ES-I3 (cell line): ENCODE results near the gene CACNA1H.

ENCODE experiments used
- H3K36me3 ChIP-seq: 2 replicates; pipeline ENCODE4 v1.6.1; 2013; ENCODE audit warnings: mild to moderate bottlenecking, low read length, control low read depth, moderate library complexity; ENCODE audit not compliant: insufficient read depth
- H3K4me1 ChIP-seq: 2 replicates; pipeline ENCODE4 v1.6.1; 2013; ENCODE audit warnings: mild to moderate bottlenecking, control low read depth, low read length; ENCODE audit not compliant: insufficient read depth
- H3K9ac ChIP-seq: 2 replicates; pipeline ENCODE4 v1.6.1; 2013; ENCODE audit warnings: low read depth, mild to moderate bottlenecking, low read length, moderate library complexity
- H3K9me3 ChIP-seq: 2 replicates; pipeline ENCODE4 v1.6.1; 2013; ENCODE audit warnings: mild to moderate bottlenecking, low read length, moderate library complexity; ENCODE audit not compliant: control insufficient read depth, insufficient read depth

Gene CACNA1H

DNA sequence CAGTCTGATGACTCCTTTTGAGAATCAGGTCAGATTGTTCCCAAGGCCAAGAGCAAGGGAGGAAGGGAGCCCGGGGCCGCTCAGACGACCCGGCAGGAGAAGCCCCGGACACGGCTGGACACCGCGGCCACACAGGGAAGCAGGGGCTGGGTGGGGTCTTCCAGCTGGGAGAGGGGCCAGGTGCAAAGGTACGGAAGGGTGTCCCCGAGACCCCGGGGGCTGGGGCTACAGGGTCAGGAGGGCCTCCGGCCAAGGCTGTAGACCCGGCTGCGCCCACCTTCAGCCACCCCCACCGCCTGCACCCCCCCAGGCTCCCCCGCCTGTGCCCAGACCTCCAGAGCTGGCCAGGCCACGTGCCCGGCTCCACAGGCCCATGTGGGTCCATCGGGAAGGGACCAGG is 35.0 kb upstream of the CACNA1H start:
- H3K9me3 ChIP-seq, result no peaks in the 10 kb centered on the region
- H3K9ac ChIP-seq, result no peak overlapping the region
- H3K36me3 ChIP-seq, result no peaks in the 10 kb centered on the region
- H3K4me1 ChIP-seq, result no peaks in the 10 kb centered on the region

DNA sequence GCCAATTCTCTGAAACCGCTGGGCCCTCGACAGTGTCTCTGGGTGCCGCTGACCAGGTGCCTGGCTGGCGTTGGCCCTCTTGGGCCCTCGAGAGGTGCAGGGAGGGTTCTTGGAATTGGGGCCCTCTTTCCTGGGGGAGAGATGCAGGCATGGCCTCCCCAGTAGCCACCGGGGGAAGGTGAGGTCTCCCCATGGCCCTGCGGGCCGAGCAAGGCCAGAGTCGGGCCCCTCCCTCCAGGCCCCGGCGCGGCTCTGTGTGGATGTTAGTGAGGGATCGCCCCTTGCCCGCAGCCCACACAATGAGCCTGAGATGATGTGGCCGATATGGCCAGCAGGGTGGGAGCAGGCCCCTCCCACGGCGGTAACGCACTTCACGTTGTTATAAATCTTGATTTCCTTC is 33.8 kb upstream of the CACNA1H start:
- H3K9ac ChIP-seq, result no peak overlapping the region
- no peaks in the 10 kb centered on the region for H3K9me3 ChIP-seq
- H3K36me3 ChIP-seq, result no peaks in the 10 kb centered on the region
- H3K4me1 ChIP-seq, result no peaks in the 10 kb centered on the region

DNA sequence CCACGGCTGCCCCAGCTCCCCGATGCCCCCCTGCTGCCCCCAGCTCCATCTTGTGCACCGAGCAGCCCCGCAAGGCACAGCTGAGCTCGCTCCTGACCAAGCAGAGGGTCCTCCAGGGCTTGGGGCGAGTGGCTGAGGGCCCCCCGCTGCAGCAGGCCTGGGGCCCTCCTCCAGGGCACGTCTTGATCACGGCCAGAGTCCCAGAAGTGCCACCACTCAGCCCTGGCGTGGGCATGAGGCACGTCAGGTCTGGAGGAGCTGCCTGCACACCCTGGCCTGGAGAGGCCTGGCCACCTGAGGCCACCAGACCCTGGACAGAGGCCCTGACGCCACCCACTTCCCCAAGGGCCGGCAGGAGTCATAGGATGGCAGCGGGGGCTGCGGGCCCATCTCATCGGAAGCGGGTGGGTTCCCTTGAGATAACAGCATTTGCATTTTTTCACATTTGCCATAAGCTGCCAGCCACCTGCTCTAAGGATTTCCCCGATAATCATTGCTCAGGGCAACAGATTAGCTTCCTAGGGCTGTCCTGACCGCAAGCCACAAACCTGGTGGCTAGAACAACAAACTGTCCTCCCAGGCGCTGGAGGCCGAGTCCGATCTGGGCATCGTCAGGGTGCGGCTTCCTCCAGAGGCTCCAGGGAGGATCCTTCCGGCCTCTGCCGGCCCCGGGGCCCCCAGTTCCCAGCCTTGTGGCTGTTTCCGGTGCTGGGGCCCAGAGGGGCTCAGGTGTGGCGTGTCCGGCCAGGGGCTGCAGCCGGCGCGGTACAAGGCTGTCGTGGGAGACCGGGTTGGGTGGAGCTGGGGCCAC is 32.9 kb upstream of the CACNA1H start:
- Histone ChIP-seq H3K36me3 (no peaks in the 10 kb centered on the region), H3K9ac (no peak overlapping the region), H3K9me3 (no peaks in the 10 kb centered on the region), H3K4me1 (no peaks in the 10 kb centered on the region)

DNA sequence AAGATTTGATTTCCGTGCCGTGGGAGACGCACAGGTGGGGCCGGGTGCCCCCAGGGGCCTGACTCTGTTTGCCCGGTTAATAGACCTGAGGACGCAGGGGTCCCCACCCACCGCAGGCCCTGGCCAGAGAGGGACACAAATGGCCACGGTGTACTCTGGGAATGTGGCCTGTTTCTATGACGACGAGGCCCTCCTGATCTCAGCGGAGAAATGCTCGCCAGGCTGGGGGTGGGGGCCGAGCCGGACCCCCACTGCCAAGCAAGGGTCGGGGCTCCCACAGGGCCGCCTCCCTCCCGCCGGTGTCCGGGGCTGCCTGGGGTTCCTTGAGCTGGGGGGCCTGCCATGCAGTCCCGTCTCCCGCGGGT is 32.3 kb upstream of the CACNA1H start:
- no peak overlapping the region for H3K9ac ChIP-seq
- H3K9me3 ChIP-seq, result no peaks in the 10 kb centered on the region
- H3K36me3 ChIP-seq, result no peaks in the 10 kb centered on the region
- H3K4me1 ChIP-seq, result no peaks in the 10 kb centered on the region

DNA sequence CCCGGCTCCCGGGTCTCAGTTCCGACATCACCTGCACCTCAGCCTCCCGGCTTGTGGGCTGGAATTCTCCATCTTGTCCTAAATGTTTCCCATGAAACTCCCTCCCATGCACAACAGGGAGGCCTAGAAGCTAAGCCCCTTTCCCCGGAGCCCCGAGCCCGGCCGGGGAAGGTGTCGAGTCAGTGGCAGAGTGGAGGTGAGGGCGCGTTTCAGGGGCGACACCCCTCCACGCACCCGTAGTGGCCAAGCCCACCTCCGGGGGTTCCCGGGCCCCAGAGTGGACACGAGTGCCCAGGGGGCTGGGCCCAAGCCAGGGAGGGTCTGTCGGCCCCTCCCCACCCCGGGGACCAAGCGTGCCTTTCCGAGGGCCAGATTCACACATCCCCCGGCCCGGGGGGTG is 31.9 kb upstream of the CACNA1H start:
- Histone ChIP-seq H3K36me3 (no peaks in the 10 kb centered on the region), H3K4me1 (no peaks in the 10 kb centered on the region), H3K9ac (no peak overlapping the region), H3K9me3 (no peaks in the 10 kb centered on the region)

DNA sequence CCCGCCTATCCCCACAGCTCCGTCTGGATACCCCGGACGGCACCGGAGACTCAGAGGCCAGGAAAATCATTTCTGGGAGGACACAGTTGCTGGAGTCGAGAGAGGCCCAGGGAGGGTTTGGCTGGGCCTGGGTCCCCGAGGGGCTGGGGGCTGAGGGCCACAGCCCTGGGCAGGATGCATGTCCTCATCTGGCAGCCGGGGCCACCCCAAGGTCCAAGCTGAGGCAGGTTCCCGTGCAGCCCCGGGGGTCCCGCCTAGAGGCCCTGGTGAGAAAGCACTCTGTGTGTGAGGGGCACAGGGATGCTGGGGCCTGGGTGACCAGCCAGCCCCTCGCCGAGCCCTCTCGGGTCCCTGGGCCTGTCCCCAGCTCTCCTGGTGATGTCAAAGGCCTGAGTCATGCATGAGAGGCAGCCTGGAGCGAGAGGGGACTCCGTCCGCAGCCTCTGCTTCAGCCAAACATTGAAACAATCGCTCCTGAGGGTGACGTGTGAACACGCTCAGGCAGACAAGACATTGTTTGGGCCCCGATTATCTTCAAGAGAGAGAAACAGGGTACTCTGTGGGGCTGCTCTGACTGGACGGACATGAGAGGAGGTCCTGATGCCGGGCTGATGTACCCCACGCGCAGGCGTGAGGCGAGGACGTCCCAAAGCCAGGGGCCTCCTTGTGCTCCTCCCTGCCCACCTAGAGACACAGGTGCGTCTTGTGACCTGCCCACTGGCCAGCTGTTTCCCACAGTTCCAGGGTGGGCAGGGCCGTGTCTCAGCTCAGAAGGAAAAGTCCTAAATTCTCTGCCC is 31.1 kb upstream of the CACNA1H start:
- no peak overlapping the region for H3K9ac ChIP-seq
- H3K9me3 ChIP-seq, result no peaks in the 10 kb centered on the region
- no peaks in the 10 kb centered on the region for H3K4me1 ChIP-seq
- H3K36me3 ChIP-seq, result no peaks in the 10 kb centered on the region

DNA sequence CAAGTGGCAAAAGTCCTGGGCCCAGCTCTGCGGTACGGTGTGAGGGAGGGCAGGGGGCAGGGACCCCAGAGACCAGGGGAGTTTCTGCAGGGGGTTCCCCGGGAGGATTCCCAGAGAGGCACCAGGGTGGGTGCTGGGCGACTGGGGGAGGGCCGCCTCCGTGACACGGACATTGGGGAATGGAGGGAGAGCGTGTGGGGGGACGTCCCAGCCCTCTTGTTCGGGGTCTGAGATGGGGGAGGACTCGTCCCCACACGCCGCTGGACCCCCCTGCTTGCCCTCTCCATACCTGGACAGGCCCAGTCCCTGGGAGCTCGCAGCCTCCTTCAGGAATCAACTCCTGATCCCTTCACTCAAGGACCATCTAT is 30.5 kb upstream of the CACNA1H start:
- Histone ChIP-seq H3K4me1 (no peaks in the 10 kb centered on the region), H3K9ac (no peak overlapping the region), H3K9me3 (no peaks in the 10 kb centered on the region), H3K36me3 (no peaks in the 10 kb centered on the region)

DNA sequence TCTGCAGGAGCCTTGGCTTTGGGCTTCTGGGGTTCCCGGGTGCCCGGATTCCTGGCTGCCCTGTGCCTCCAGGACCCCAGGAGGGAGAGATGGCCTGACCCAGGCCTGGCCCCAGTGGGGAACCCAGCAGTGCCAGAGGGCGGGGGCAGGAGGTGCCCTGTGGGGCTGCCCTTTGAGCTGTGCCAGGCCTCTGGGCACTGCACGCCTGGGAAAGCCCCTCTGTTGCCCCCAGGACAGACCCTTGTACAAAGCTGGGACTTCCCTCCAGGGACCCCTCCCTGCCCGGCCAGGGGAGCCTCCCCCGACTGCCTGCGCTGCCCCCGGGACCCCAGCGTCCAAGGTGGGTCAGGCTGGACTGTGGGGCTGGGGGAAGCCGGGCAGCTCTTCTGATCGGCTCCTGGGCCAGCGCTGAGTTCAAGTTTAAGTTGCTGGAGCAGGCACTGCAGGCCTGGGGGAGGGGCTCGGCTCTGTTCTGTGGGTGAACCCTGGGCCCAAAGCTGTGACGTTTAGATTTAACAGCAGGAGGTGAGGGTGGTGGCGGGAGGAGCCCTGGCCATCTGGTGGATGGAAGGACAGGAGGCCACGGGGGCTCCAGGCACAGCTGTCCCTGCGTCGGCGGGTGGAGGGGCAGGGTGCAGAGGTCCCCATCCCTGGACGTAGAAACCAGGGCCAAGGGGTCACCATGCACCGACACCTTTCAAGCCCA is 29.2 kb upstream of the CACNA1H start:
- no peaks in the 10 kb centered on the region for H3K36me3 ChIP-seq
- H3K9ac ChIP-seq, result no peak overlapping the region
- H3K9me3 ChIP-seq, result no peaks in the 10 kb centered on the region
- no peaks in the 10 kb centered on the region for H3K4me1 ChIP-seq

DNA sequence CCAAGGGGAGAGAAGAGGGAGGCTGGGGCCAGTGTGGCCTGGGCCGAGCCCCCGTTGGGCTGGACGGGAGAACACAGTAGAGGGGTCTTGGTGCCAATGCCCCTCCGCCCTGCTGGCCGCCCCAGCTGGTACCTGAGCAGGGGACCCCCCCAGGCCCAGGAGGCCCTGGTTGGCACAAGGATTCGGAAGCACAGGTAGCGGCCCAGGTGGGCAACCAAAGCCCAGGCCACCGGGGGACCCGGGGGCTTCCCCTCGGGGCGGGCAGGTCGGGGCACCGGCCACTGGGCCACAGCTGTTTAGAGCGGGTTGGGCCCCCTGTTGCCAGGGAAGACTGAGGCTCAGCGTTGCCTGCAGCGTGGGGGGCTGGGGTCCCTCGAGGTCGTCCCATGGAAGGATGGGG is 28.6 kb upstream of the CACNA1H start:
- no peaks in the 10 kb centered on the region for H3K36me3 ChIP-seq
- no peaks in the 10 kb centered on the region for H3K9me3 ChIP-seq
- H3K4me1 ChIP-seq, result no peaks in the 10 kb centered on the region
- H3K9ac ChIP-seq, result no peak overlapping the region

DNA sequence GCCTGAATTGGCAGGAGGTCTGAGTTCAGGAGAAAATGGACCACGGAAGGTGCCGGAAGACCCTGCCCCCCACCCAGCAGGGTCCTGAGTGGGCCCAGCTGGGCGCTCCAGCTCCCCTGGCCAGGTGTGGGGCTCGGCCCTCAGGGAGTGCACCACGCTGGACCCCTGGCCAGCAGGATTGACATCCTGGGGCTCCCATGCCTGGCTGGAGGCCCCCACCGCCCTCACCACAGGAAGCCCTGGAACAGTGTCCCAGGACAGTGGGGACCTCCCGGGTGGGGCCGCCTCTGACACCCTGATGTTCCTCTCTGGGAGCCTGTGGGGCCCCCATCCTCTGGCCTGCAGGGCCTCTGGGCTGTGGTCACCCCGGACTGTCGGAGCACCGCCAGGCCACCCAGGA is 28.1 kb upstream of the CACNA1H start:
- Histone ChIP-seq H3K9me3 (no peaks in the 10 kb centered on the region), H3K36me3 (no peaks in the 10 kb centered on the region), H3K4me1 (no peaks in the 10 kb centered on the region), H3K9ac (no peak overlapping the region)

DNA sequence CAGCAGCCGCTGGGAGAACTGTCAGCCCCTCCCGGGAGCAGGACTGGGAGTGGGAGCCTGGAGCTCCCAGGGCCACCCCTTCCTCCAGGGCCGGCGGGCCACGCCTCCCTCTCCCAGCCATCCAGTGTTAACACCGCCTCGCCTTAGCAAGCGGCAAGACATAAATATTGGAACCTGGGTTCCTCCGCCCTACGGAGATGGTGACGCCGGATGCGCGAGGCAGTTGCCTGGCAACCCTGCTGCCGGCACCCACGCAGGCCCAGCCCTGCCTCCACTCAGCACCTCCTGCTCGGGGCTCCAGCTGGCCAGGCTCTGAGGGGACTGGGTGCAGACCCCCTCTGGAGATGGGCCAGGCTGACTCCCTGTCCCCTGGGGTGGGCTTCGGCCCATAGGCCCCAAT is 27.4 kb upstream of the CACNA1H start:
- H3K36me3 ChIP-seq, result no peaks in the 10 kb centered on the region
- no peak overlapping the region for H3K9ac ChIP-seq
- no peaks in the 10 kb centered on the region for H3K4me1 ChIP-seq
- H3K9me3 ChIP-seq, result no peaks in the 10 kb centered on the region

DNA sequence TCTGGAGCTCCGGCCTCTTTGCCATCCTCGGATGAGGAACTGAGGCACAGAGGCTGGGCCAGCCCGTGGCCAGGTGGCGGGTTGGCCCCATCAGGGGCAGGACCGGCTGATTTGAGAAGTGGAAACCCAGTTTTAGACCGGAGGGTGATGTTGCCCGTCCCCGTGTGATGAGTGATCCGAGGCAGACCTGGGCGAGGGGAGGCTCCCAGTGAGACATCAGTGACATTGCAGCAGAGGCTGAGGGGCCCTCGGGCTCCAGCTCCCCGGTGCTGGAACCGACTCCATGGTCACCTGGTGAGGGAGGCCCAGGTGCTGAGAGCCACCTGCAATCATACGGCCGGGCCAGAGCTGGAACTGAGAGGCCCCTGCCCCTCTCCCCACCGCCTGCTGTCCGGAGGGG is 26.9 kb upstream of the CACNA1H start:
- Histone ChIP-seq H3K9me3 (no peaks in the 10 kb centered on the region), H3K36me3 (no peaks in the 10 kb centered on the region), H3K9ac (no peak overlapping the region), H3K4me1 (no peaks in the 10 kb centered on the region)

DNA sequence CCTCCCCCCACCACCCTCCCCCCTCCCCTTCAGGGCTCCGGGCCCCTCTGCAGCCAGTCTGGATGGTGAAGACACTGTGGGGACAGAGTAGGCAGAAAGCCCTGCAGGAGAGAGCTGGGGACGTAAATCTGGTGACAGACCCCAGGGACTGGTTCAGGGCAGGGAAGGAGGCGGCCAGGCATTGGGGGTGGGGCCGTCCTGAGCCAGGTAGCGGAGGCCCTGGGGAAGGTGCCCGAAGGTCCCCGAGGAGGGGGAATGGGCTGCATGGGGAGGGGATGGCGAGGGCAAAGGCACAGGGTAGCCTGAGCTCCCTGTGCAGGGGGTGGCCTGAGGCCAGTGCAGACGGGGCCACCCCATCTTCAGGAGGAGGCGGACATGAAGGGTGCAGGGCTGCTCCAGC is 26.3 kb upstream of the CACNA1H start:
- Histone ChIP-seq H3K4me1 (no peaks in the 10 kb centered on the region), H3K9me3 (no peaks in the 10 kb centered on the region), H3K36me3 (no peaks in the 10 kb centered on the region), H3K9ac (no peak overlapping the region)

DNA sequence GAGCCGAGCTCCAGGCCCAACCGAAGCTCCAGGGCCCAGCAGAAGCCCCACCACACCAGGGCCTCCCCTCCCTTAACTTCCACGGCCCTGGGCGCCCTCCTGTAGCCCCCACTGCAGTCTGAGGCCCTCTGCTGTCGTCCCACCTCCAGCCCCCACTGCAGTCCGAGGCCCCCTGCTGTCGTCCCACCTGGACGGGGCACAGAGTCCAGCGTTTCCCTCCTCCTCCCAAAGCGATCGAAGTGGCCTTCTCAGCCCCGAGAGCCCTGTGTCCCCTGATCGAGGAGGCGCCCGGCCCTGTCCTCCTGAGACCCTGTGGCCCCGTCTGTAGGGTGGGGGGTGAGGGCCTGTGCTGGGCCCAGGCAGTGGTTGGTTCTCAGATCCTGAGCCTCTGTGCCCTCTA is 25.8 kb upstream of the CACNA1H start:
- H3K36me3 ChIP-seq, result no peaks in the 10 kb centered on the region
- H3K9ac ChIP-seq, result no peak overlapping the region
- no peaks in the 10 kb centered on the region for H3K9me3 ChIP-seq
- H3K4me1 ChIP-seq, result no peaks in the 10 kb centered on the region
